A549 treated with Hydrocortisone at 1 μM for 4 hours (cell line): Measurements from ENCODE around the gene SRXN1. TPM values are rescaled to one million over a fixed set of nuclear protein-coding genes. Genes with fewer than 3 reads are reported as not detected.

Experiments
- total RNA-seq: library from RNA; stranded (reverse); fragments of 200-300 nt; extraction: Qiagen RNA extraction; gene quantifications from 5 replicates; pipeline ENCODE4 v1.2.3, GENCODE V29; 2022

Gene SRXN1
- 173 to 220 TPM (median 194 TPM) in 5 replicates for total RNA-seq

GRCh38 chr20:653110-653589, at the start of gene SRXN1:
SRXN1 (minus strand) TSS chr20:653200; CDS start chr20:653185, 15 bp downstream.

GRCh38 chr20:675453-676314, 22.7 kb upstream of the SRXN1 start, which contains the start of gene SCRT2:
SCRT2 (minus strand) TSS chr20:675802; CDS start chr20:675601, 201 bp downstream.

GRCh38 chr20:610130-611046, 42.6 kb downstream of the SRXN1 start, which contains the start of gene TCF15:
TCF15 (minus strand) TSS chr20:610309; CDS start chr20:610237, 72 bp downstream.

Other genes with a start within 250 kb of the SRXN1 start
- 104 to 141 TPM (median 138 TPM) in 5 replicates for gene RBCK1, start 244.9 kb downstream of the SRXN1 start, total RNA-seq
- gene TBC1D20, start 190.7 kb downstream of the SRXN1 start, total RNA-seq: 32.6 to 35.7 TPM (median 34.4 TPM) in 5 replicates
- 124 to 171 TPM (median 148 TPM) in 5 replicates for gene CSNK2A1, start 109.4 kb downstream of the SRXN1 start, total RNA-seq
- not detected in 5 replicates for gene TCF15, start 42.9 kb downstream of the SRXN1 start, total RNA-seq
- 0.02 TPM in 1 of 5 replicates, not detected in the others for gene SCRT2, start 22.6 kb upstream of the SRXN1 start, total RNA-seq
- 0.37 to 0.67 TPM (median 0.52 TPM) in 5 replicates for gene SLC52A3, start 115.3 kb upstream of the SRXN1 start, total RNA-seq
- gene FAM110A, start 180.5 kb upstream of the SRXN1 start, total RNA-seq: 7.1 to 11.6 TPM (median 9.8 TPM) in 5 replicates